SJSA1 (cell line): ENCODE data around the gene OSTF1. TPM values are rescaled to one million over a fixed set of nuclear protein-coding genes. Genes with fewer than 3 reads are reported as not detected.
A peak's percentile ranks its signal among the peaks of the same experiment; 100 is the strongest.

Source experiments
- DNase-seq, 2 experiments: peaks; one replicate each; pipeline ENCODE4 v3.0.0-alpha.2; 2015 to 2020; ENCODE audit warnings: low spot score in 2 of 2, low read depth in 1 of 2
- H3K27ac ChIP-seq: fragments of 250-450 bp; sonication (Bioruptor Pico); 2 replicates; pipeline ENCODE4 v1.5.1; 2020; ENCODE audit warnings: mild to moderate bottlenecking, moderate library complexity
- H3K27me3 ChIP-seq: fragments of 250-450 bp; sonication (Bioruptor Pico); replicated peaks from 2 replicates; pipeline ENCODE4 v1.5.1; 2020; ENCODE audit warnings: mild to moderate bottlenecking, moderate library complexity
- H3K36me3 ChIP-seq: fragments of 250-450 bp; sonication (Bioruptor Pico); 2 replicates; pipeline ENCODE4 v1.5.1; 2020; ENCODE audit warnings: mild to moderate bottlenecking
- H3K4me1 ChIP-seq: fragments of 250-450 bp; sonication (Bioruptor Pico); replicated peaks from 2 replicates; pipeline ENCODE4 v1.6.1; 2021; ENCODE audit warnings: mild to moderate bottlenecking
- H3K4me3 ChIP-seq: fragments of 250-450 bp; sonication (Bioruptor Pico); 2 replicates; pipeline ENCODE4 v1.5.1; 2020; ENCODE audit warnings: mild to moderate bottlenecking
- H3K9me3 ChIP-seq: fragments of 250-450 bp; sonication (Bioruptor Pico); replicated peaks from 2 replicates; pipeline ENCODE4 v1.5.1; 2020; ENCODE audit warnings: mild to moderate bottlenecking
- total RNA-seq: library from RNA; depleted of rRNA; stranded (reverse); fragments of >200 nt; shearing (Covaris generic); gene quantifications from 2 replicates; pipeline ENCODE4 v1.2.3, GENCODE V29; 2014; rRNA removed

The OSTF1 gene
- total RNA-seq, 1 experiment from 2014 or later, result 54.9 TPM

- peaks cover 8% of the 10 kb centered on the region for H3K4me1 ChIP-seq
- no peak overlapping the region for H3K4me3 ChIP-seq
- H3K27ac ChIP-seq, result no peak overlapping the region
- no peak for DNase-seq
- H3K27me3 ChIP-seq, result no peaks in the 10 kb centered on the region
- no peaks in the 10 kb centered on the region for H3K9me3 ChIP-seq
- no peaks in the 10 kb centered on the region; the same call in 1 of the 2 replicates for H3K36me3 ChIP-seq
Observed at GRCh38 chr9:75175395-75175794, 87.1 kb downstream of the OSTF1 start.

- Histone ChIP-seq H3K9me3 (no peaks in the 10 kb centered on the region), H3K4me3 (no peak overlapping the region), H3K4me1 (peaks cover 1% of the 10 kb centered on the region), H3K27me3 (no peaks in the 10 kb centered on the region), H3K36me3 (no peaks in the 10 kb centered on the region), H3K27ac (no peak overlapping the region)
- DNase-seq, result no peak
Observed at GRCh38 chr9:75176037-75176436, 87.7 kb downstream of the OSTF1 start.

DNA sequence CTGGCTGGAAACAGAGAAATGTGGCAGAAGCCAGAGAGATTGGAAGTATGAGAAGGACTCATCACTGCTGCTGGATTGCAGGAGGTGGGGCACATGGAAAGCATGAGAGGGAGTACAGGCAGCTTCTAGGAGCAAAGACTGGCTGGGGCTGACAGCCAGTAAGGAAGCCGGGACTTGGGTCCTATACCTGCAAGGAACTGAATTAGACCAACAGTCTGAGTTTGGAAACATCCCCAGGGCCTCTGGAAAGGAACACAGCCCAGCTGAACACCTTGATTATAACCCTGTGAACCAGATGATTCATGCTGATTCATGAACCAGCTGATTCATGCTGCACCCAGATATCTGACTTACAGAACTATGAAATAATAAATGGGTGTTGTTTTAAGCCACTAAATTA is 93.4 kb downstream of the OSTF1 start:
- Histone ChIP-seq H3K4me3 (no peak overlapping the region), H3K27ac (no peak overlapping the region), H3K27me3 (no peaks in the 10 kb centered on the region), H3K9me3 (no peaks in the 10 kb centered on the region), H3K36me3 (no peaks in the 10 kb centered on the region), H3K4me1 (no peaks in the 10 kb centered on the region)
- no peak for DNase-seq

GRCh38 chr9:75183306-75183705 is 95.0 kb downstream of the OSTF1 start:
- Histone ChIP-seq H3K4me1 (no peaks in the 10 kb centered on the region), H3K4me3 (no peak overlapping the region), H3K36me3 (no peaks in the 10 kb centered on the region), H3K9me3 (no peaks in the 10 kb centered on the region), H3K27me3 (no peaks in the 10 kb centered on the region), H3K27ac (no peak overlapping the region)
- DNase-seq, result no peak

DNA sequence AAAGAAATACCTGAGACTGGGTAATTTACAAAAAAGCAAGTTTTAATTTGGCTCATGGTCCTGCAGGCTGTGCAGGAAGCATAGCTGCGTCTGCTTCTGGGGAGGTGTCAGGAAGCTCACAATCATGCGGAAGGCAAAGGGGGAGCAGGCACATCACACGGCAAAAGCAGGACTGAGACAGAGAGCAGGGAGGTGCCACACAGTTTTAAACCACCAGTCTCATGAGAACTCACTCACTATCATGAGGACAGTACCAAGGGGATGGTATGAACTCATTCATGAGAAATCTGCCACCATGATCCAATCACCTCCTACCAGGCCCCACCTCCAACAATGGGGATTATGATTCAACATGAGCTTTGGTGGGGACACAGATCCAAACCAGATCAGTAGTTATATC is 96.2 kb downstream of the OSTF1 start:
- no peak overlapping the region for H3K4me3 ChIP-seq
- no peak overlapping the region for H3K27ac ChIP-seq
- no peaks in the 10 kb centered on the region for H3K36me3 ChIP-seq
- H3K27me3 ChIP-seq, result no peaks in the 10 kb centered on the region
- no peak for DNase-seq
- H3K4me1 ChIP-seq, result no peaks in the 10 kb centered on the region
- no peaks in the 10 kb centered on the region for H3K9me3 ChIP-seq

- Histone ChIP-seq H3K9me3 (no peaks in the 10 kb centered on the region), H3K27me3 (no peaks in the 10 kb centered on the region), H3K4me3 (no peak overlapping the region), H3K36me3 (no peaks in the 10 kb centered on the region), H3K4me1 (no peaks in the 10 kb centered on the region), H3K27ac (no peak overlapping the region)
- DNase-seq, result no peak
Observed at GRCh38 chr9:75185585-75186170, 97.4 kb downstream of the OSTF1 start.

- Histone ChIP-seq H3K36me3 (no peaks in the 10 kb centered on the region), H3K4me1 (no peaks in the 10 kb centered on the region), H3K27ac (no peak overlapping the region), H3K4me3 (no peak overlapping the region), H3K27me3 (no peaks in the 10 kb centered on the region; the same call in 1 of the 2 replicates), H3K9me3 (no peaks in the 10 kb centered on the region)
- peak in 1 of 2 experiments; percentile 10 for DNase-seq
Observed at GRCh38 chr9:75186767-75187380, 98.6 kb downstream of the OSTF1 start.

DNA sequence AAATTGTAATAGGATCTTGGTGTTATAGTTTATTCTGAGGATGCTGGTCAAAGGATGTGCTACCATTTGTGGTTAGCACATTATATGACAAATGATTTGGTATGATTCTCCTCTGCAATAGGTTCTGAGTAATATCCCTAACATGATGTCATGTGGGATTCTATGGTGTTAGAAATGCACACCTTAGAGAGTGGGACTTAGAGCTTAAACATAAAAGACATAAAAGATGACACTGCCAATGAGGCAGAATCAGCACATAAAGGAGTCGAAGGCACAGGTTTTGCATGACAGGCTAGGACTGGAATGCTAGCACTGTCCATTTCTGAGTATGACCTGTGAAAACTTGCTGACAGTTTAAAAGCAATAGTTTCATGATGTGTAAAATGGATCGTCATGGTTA is 100.4 kb downstream of the OSTF1 start:
- Histone ChIP-seq H3K27ac (no peak overlapping the region), H3K9me3 (no peaks in the 10 kb centered on the region), H3K4me1 (no peaks in the 10 kb centered on the region), H3K4me3 (no peak overlapping the region), H3K27me3 (no peaks in the 10 kb centered on the region; the same call in 1 of the 2 replicates), H3K36me3 (no peaks in the 10 kb centered on the region)
- DNase-seq, result no peak

- Histone ChIP-seq H3K4me1 (no peaks in the 10 kb centered on the region), H3K9me3 (no peaks in the 10 kb centered on the region), H3K27ac (no peak overlapping the region), H3K27me3 (no peaks in the 10 kb centered on the region; the same call in 1 of the 2 replicates), H3K4me3 (no peak overlapping the region), H3K36me3 (no peaks in the 10 kb centered on the region)
- DNase-seq, result no peak
Observed at GRCh38 chr9:75190762-75191161, 102.4 kb downstream of the OSTF1 start.

Other genes starting within 250 kb of the OSTF1 start
- gene TRPM6, start 200.6 kb upstream of the OSTF1 start, total RNA-seq, result not detected in 2 replicates
- 5.6 and 5.7 TPM in 2 replicates for gene C9orf40, start 135.6 kb upstream of the OSTF1 start, total RNA-seq
- gene CARNMT1, start 60.2 kb upstream of the OSTF1 start, total RNA-seq, result 24.2 and 25.4 TPM in 2 replicates
- gene NMRK1, start 359 bp upstream of the OSTF1 start, total RNA-seq, result 9.8 and 14.1 TPM in 2 replicates